ENCODE results near the gene MED14.
"Not testable (repeated sequence)": the region's sequence is repeated elsewhere in the genome, so short reads cannot be mapped to it uniquely, and the experiment has no call there.

Gene MED14

DNA sequence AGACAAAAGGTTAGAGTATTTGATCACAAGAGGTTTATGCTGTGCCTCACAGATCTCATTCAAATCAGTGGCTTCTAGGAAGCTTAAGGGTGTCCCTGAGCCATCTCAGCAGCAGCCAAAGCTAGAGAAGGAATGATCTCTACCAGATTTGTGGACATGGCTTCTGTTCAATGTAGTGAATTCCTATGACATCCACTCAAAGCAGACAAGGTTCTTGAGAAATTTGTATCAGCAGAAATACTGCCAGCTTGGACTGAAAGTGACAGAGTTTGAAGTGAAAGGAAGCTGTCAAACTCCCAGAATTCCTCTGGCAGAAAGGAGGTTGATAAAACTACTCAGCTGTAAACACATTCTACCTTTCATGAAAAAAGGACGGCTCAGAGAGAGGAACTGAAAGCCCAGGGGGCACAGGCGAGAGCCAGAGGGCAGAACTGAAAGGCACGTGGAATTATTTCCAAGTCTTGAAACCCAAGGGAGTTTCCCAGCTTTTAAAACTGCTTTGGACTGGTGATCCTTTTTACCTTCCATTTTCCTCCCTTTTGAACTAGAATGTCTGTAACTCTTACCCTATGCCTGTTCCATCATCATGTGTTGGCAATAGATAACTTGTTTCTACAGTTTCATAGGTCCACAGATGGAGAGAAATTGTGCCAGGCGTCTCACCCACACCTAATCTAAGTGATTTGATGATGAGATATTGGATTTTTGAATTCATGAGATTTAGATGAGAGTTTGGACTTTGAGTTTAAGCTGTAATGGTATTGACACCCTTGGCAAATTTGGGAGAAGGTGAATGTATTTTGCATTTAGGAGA lies 14.5 kb upstream of the MED14 start:
- peak overlapping the region; percentile 52 to 56 for H3K27ac ChIP-seq
- peak overlapping the region; percentile 10 for H3K4me3 ChIP-seq
- TF ChIP-seq, protein P1, sequence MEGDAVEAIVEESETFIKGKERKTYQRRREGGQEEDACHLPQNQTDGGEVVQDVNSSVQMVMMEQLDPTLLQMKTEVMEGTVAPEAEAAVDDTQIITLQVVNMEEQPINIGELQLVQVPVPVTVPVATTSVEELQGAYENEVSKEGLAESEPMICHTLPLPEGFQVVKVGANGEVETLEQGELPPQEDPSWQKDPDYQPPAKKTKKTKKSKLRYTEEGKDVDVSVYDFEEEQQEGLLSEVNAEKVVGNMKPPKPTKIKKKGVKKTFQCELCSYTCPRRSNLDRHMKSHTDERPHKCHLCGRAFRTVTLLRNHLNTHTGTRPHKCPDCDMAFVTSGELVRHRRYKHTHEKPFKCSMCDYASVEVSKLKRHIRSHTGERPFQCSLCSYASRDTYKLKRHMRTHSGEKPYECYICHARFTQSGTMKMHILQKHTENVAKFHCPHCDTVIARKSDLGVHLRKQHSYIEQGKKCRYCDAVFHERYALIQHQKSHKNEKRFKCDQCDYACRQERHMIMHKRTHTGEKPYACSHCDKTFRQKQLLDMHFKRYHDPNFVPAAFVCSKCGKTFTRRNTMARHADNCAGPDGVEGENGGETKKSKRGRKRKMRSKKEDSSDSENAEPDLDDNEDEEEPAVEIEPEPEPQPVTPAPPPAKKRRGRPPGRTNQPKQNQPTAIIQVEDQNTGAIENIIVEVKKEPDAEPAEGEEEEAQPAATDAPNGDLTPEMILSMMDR (IDR thresholded peaks at IDR 0.05) = no peak
- DNase-seq (ENCODE audit: low spot score) = no peak

DNA sequence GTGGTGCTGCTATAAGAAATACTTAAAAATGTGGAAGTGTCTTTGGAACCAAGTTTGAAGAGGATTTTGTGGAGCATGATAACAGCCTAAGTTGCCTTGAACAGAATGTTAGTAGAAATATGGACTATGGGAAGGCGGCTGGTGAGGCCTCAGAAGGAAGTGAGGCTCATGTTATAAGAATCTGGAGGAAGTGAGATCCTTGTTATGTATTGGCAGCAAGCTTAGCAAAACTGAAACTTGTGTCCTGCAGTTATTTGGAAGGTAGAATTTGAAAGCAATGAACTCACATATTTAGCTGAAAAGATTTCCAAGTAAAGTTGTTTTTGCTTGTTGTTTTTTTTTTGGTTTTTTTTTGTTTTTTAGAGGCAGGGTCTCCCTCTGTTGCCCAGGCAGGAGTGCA lies 13.6 kb upstream of the MED14 start:
- H3K4me3 ChIP-seq = no peak overlapping the region
- DNase-seq (ENCODE audit: low spot score) = no peak
- H3K27ac ChIP-seq = no peak overlapping the region
- TF ChIP-seq, protein P1 (IDR thresholded peaks at IDR 0.05) = no peak

DNA sequence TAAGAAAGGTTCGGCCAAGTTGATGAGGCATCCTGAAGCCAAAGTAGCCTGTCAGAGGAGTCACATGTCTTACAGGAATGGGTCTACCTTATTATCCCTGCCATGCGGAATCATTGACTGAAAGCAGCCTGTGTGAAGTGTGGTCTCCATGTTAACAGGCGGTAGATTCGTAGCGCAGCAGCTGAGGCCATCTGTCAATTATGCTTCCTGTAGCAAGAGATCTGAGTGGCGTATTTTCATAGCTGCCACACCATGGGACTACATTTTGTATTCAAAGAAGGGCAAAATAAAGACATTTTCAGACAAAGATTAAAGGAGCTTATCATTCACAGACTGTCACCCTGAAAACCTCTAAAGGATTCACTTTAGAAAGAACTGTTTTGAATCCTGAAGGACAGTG lies 11.2 kb upstream of the MED14 start:
- Histone ChIP-seq H3K4me3 (no peak overlapping the region), H3K27ac (no peak overlapping the region)
- TF ChIP-seq, protein P1 (IDR thresholded peaks at IDR 0.05) = no peak
- no peak for DNase-seq (ENCODE audit: low spot score)

DNA sequence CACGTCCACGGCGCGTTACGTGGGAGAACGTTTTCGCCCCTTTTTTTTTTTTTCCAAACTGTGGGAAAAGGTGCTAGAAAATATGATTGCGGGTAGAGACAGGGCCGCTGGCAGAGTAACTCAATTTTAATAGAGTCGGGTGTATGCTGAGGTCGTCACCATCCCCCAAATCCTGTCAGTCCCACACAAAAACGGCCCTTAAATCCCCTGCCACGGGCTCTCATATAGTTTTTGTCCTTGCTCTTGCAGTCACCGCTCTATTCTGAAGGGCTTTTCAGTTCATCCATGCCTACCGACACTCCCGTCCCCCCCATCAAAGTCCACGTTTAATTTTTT lies 796 bp upstream of the MED14 start:
- Histone ChIP-seq H3K4me3 (peak overlapping the region; percentile 80), H3K27ac (peak overlapping the region; percentile 81 to 91)
- TF ChIP-seq, protein P1 (IDR thresholded peaks at IDR 0.05) = no peak
- DNase-seq (ENCODE audit: low spot score) = no peak

DNA sequence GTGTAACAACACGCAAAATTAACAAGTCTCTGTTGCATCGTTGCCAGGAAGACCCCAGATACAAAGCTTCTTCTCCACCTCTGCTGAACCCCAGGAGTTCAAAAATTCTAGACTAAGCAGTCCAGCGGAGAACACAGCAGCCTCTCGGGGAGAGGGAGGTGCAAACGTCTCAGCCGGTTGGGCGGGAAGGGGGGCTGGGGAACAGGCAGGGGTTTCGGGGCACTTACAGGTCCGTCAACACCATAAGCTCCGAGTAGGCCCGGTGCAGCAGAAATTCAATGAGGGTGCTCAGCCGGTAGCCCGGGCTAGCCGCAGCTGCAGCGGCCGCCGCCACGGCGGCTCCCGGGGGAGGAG lies 394 bp downstream of the MED14 start:
- Histone ChIP-seq H3K27ac (peak overlapping the region; percentile 81 to 91), H3K4me3 (peak overlapping the region; percentile 80)
- no peak for DNase-seq (ENCODE audit: low spot score)
- TF ChIP-seq, protein P1 (IDR thresholded peaks at IDR 0.05) = no peak

DNA sequence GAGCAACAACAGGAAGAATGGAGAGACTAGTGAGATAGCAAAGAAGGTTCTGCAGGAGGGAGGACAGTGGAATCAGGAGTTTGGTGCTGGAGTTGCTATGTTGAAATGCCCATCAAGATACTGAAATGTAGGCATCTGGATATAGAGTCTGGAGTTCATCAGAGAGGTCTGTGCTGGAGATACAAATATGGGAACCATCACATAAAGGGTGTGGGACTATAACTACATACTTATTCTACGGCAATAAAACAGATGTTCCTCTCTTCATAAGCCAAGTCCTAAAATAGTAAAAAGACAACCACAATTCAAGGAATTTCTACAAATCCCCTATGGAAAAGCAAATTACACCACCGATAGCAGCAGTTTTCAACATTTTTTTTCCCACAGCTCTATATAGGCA lies 1.6 kb downstream of the MED14 start:
- peak overlapping the region; percentile 80 for H3K4me3 ChIP-seq
- TF ChIP-seq, protein P1 (IDR thresholded peaks at IDR 0.05) = no peak
- no peak overlapping the region for H3K27ac ChIP-seq
- DNase-seq (ENCODE audit: low spot score) = no peak

DNA sequence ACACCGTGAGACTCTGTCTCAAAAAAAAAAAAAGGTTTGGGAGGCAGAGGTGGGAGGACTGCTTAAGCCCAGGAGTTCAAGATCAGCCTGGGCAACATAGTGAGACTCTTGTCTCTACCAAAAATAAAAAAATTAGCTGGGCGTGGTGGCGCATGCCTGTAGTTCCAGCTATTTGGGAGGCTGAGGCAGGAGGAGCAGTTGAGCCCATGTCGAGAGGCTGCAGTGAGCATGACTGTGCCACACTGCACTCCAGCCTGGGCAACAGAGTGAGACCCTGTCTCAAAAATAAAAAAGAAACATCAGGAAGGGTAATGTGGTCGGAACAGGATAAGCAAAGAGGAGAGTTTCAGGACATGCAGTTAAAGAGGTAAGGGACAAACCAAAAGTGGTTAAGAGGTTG lies 2.8 kb downstream of the MED14 start:
- H3K4me3 ChIP-seq; DNase-seq (ENCODE audit: low spot score); H3K27ac ChIP-seq: not testable (repeated sequence)

Data from coronary artery (tissue), 2 donors.